Measurements from ENCODE around the gene MYLIP. TPM values are rescaled to one million over a fixed set of nuclear protein-coding genes. Genes with fewer than 3 reads are reported as not detected.

MYLIP gene
- total RNA-seq, 1 experiment from 2014 or later = 27.0 TPM

GRCh38 chr6:16124198-16125180 lies 4.4 kb upstream of the MYLIP start:
- Histone ChIP-seq H3K79me2 (ENCODE audit: insufficient read depth, low read length) (no peaks in the 10 kb centered on the region), H3K14ac (ENCODE audit: insufficient read depth, low read length) (no peak overlapping the region), H3K9ac (ENCODE audit: extremely low read depth, insufficient read length, low read length) (no peak overlapping the region), H4K91ac (ENCODE audit: insufficient read length, low read depth, low read length) (no peak overlapping the region), H2BK12ac (ENCODE audit: insufficient read length, low read depth, low read length) (no peak overlapping the region), H2AFZ (ENCODE audit: low read length) (no peak overlapping the region), H3K27me3 (ENCODE audit: insufficient read depth, low read length) (no peaks in the 10 kb centered on the region), H3K4ac (ENCODE audit: low read depth, low read length) (no peak overlapping the region), H4K8ac (replicated peaks; ENCODE audit: insufficient read length, low read depth, low read length) (no peak overlapping the region), H4K5ac (ENCODE audit: insufficient read length, low read depth, low read length) (no peak overlapping the region), H3K27ac (ENCODE audit: insufficient read length, low read depth, low read length) (no peak overlapping the region), H2AK5ac (ENCODE audit: insufficient read length, low read length) (no peak overlapping the region), H4K20me1 (ENCODE audit: control insufficient read depth, insufficient read depth, insufficient read length) (no peaks in the 10 kb centered on the region), H3K23ac (ENCODE audit: insufficient read length, low read depth, low read length) (no peak overlapping the region), H3K18ac (ENCODE audit: insufficient read length, low read depth, low read length) (no peak overlapping the region), H3T11ph (ENCODE audit: low read length) (no peak overlapping the region), H3K79me1 (ENCODE audit: insufficient read depth, low read depth, low read length, poor library complexity, severe bottlenecking) (no peaks in the 10 kb centered on the region), H3K56ac (ENCODE audit: insufficient read length, low read depth, low read length) (no peak overlapping the region), H2BK120ac (ENCODE audit: low read depth, low read length, poor library complexity, severe bottlenecking) (no peak overlapping the region), H3K23me2 (ENCODE audit: insufficient read length, low read depth, low read length, poor library complexity, severe bottlenecking) (no peaks in the 10 kb centered on the region), H3K4me1 (ENCODE audit: insufficient read depth, low read length) (no peaks in the 10 kb centered on the region), H3K4me2 (ENCODE audit: insufficient read depth, insufficient read length, low read length) (no peak overlapping the region), H2BK15ac (ENCODE audit: low read depth, low read length) (no peak overlapping the region), H2BK5ac (ENCODE audit: insufficient read length, low read length) (no peak overlapping the region), H3K9me3 (ENCODE audit: control insufficient read depth, low read depth, low read length) (no peaks in the 10 kb centered on the region), H2BK20ac (ENCODE audit: low read depth, low read length, poor library complexity, severe bottlenecking) (no peak overlapping the region)
- TF ChIP-seq CTCF (conservative IDR thresholded peaks at IDR 0.05) = no peak
- H3K4me3 Mint-ChIP-seq = no peak overlapping the region
- no peaks in the 10 kb centered on the region for H3K4me1 Mint-ChIP-seq
- no CpG with 5 or more reads among the region's 6 CpGs for WGBS (ENCODE audit: extremely low coverage, insufficient read length, low lambda C conversion rate)
- peaks cover 6% of the 10 kb centered on the region for H3K27me3 Mint-ChIP-seq (ENCODE audit: low read depth)
- H3K36me3 Mint-ChIP-seq (ENCODE audit: insufficient read depth in 1 of 3, low read depth in 3 of 3) = 0 out of 7 replicates have a peak, but pooled peaks cover 0 to 5% (median 0%) of the 10 kb centered on the region in 3 experiments
- 0 out of 5 replicates have a peak, but pooled peaks cover 0 to 2% of the 10 kb centered on the region in 2 experiments for H3K9me3 Mint-ChIP-seq
- no peak for DNase-seq
- H3K27ac Mint-ChIP-seq = no peak overlapping the region
